Activated T-cell treated with anti-CD3 and anti-CD28 coated beads, Interleukin-2, amount 50 U/mL, for 1 hour (primary cell): ENCODE measurements around the gene ANTKMT.
"Not testable (repeated sequence)": the region's sequence is repeated elsewhere in the genome, so short reads cannot be mapped to it uniquely, and the experiment has no call there.

ENCODE experiments used
- DNase-seq: peaks from one replicate; pipeline ENCODE4 v3.0.0-alpha.2; 2020

Gene ANTKMT

GRCh38 chr16:746637-747036, 25.7 kb downstream of the ANTKMT start:
- no peak for DNase-seq

GRCh38 chr16:747978-748746, 27.2 kb downstream of the ANTKMT start:
- DNase-seq: no peak

GRCh38 chr16:749010-749409, 28.1 kb downstream of the ANTKMT start:
- DNase-seq: no peak

GRCh38 chr16:750485-750884, 29.5 kb downstream of the ANTKMT start:
- DNase-seq: no peak

- DNase-seq: no peak
Measured at GRCh38 chr16:751152-752006, 30.4 kb downstream of the ANTKMT start.

- DNase-seq: no peak
Measured at GRCh38 chr16:752007-752312, 31.0 kb downstream of the ANTKMT start.

- DNase-seq: not testable (repeated sequence)
Measured at GRCh38 chr16:754121-754607, 33.2 kb downstream of the ANTKMT start.

GRCh38 chr16:754656-755055, 33.7 kb downstream of the ANTKMT start:
- DNase-seq: no peak

- no peak for DNase-seq
Measured at GRCh38 chr16:756428-756827, 35.5 kb downstream of the ANTKMT start.

- no peak for DNase-seq
Measured at GRCh38 chr16:759110-759910, 38.4 kb downstream of the ANTKMT start.

GRCh38 chr16:760065-760464, 39.1 kb downstream of the ANTKMT start:
- DNase-seq: no peak

- no peak for DNase-seq
Measured at GRCh38 chr16:760545-761343, 39.8 kb downstream of the ANTKMT start, which contains the start of gene MSLN. Gene MSLN, plus strand, starts transcription at chr16:760734. Its CDS starts 1,947 bp downstream, at chr16:762681.

GRCh38 chr16:761625-762513, 40.9 kb downstream of the ANTKMT start:
- no peak for DNase-seq

- DNase-seq: no peak
Measured at GRCh38 chr16:762595-763268, 41.8 kb downstream of the ANTKMT start.

- no peak for DNase-seq
Measured at GRCh38 chr16:763369-764183, 42.6 kb downstream of the ANTKMT start.

GRCh38 chr16:764184-764750, 43.3 kb downstream of the ANTKMT start:
- DNase-seq: no peak

- no peak for DNase-seq
Measured at GRCh38 chr16:764848-765487, 44.0 kb downstream of the ANTKMT start.

GRCh38 chr16:765488-765865, 44.5 kb downstream of the ANTKMT start:
- no peak for DNase-seq
